ENCODE data around the gene MLIP.

MLIP gene

DNA sequence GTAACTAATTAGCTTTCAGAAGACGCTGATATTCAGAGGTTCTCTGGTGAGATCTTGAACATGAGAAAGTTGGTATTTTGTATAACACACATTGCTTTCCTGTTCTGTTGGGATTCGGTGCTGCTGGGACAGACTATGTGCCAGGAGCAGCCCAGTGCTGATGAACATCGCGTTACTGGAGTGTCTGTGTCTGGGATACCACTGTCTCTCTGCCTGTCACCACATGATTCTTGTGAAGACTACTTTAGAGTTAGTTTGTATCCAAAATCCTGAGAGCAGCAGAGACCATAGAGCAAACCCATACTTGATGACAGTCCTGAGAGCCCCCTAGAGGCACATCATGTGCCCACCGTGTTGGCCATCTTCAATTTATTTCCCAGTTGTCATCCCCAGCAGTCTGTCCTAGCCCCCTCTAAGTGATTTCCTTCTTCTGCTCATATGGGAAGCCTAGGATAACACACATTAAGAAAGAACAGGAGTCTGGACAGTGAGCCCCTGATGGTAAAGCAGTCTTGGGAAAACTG is 155.2 kb downstream of the MLIP start:
- Histone ChIP-seq H3K9ac (ENCODE audit: low read length) (no peak overlapping the region), H3K36me3 (ENCODE audit: control insufficient read depth, insufficient read depth, low read length) (no peaks in the 10 kb centered on the region), H3K4me1 (ENCODE audit: control insufficient read depth, insufficient read depth, low read length) (no peaks in the 10 kb centered on the region), H3K9me3 (ENCODE audit: control insufficient read depth, low read length) (no peaks in the 10 kb centered on the region), H3K27me3 (ENCODE audit: control insufficient read depth, insufficient read depth, low read length) (no peaks in the 10 kb centered on the region), H3K4me3 (ENCODE audit: low read length) (no peak overlapping the region)

- no peak overlapping the region for H3K9ac ChIP-seq (ENCODE audit: low read length)
- H3K27me3 ChIP-seq (ENCODE audit: control insufficient read depth, insufficient read depth, low read length), result no peaks in the 10 kb centered on the region
- H3K4me3 ChIP-seq (ENCODE audit: low read length), result no peak overlapping the region
- no peaks in the 10 kb centered on the region for H3K4me1 ChIP-seq (ENCODE audit: control insufficient read depth, insufficient read depth, low read length)
- H3K36me3 ChIP-seq (ENCODE audit: control insufficient read depth, insufficient read depth, low read length), result no peaks in the 10 kb centered on the region
- no peaks in the 10 kb centered on the region for H3K9me3 ChIP-seq (ENCODE audit: control insufficient read depth, low read length)
Observed at GRCh38 chr6:54267798-54268197, 156.6 kb downstream of the MLIP start.

GRCh38 chr6:54273214-54273820 is 162.1 kb downstream of the MLIP start:
- Histone ChIP-seq H3K4me3 (ENCODE audit: low read length) (no peak overlapping the region), H3K4me1 (ENCODE audit: control insufficient read depth, insufficient read depth, low read length) (no peaks in the 10 kb centered on the region), H3K27me3 (ENCODE audit: control insufficient read depth, insufficient read depth, low read length) (no peaks in the 10 kb centered on the region)

GRCh38 chr6:54274383-54274782 is 163.1 kb downstream of the MLIP start:
- no peaks in the 10 kb centered on the region for H3K36me3 ChIP-seq (ENCODE audit: control insufficient read depth, insufficient read depth, low read length)
- H3K9me3 ChIP-seq (ENCODE audit: control insufficient read depth, low read length), result no peaks in the 10 kb centered on the region
- no peaks in the 10 kb centered on the region for H3K27me3 ChIP-seq (ENCODE audit: control insufficient read depth, insufficient read depth, low read length)
- no peak overlapping the region for H3K4me3 ChIP-seq (ENCODE audit: low read length)
- no peaks in the 10 kb centered on the region for H3K4me1 ChIP-seq (ENCODE audit: control insufficient read depth, insufficient read depth, low read length)
- H3K9ac ChIP-seq (ENCODE audit: low read length), result no peak overlapping the region

More at GRCh38 chr6:54273214-54273820, 162.1 kb downstream of the MLIP start:
- Histone ChIP-seq H3K9me3 (ENCODE audit: control insufficient read depth, low read length) (no peaks in the 10 kb centered on the region), H3K36me3 (ENCODE audit: control insufficient read depth, insufficient read depth, low read length) (no peaks in the 10 kb centered on the region), H3K9ac (ENCODE audit: low read length) (no peak overlapping the region)

DNA sequence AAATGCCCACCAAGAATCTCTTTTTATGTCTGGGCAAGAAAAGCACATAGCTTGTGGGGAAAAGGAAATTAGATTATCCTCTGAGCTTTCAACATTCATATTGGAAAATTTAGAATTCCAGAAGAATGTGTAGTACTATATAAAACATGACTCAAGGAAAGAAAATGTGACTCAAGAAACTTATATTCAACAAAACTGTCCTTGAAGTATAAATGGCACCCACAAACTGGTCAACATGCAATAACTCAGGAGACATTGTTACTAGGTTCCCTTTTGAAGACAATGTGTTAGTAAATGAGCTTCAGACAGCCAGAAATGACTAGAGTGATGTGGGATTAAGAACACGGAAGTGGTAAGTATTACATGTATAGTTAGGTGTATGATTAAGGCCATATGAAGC is 170.9 kb downstream of the MLIP start:
- H3K9me3 ChIP-seq (ENCODE audit: control insufficient read depth, low read length), result no peaks in the 10 kb centered on the region
- H3K36me3 ChIP-seq (ENCODE audit: control insufficient read depth, insufficient read depth, low read length), result no peaks in the 10 kb centered on the region
- H3K9ac ChIP-seq (ENCODE audit: low read length), result no peak overlapping the region
- no peak overlapping the region for H3K4me3 ChIP-seq (ENCODE audit: low read length)
- H3K4me1 ChIP-seq (ENCODE audit: control insufficient read depth, insufficient read depth, low read length), result no peaks in the 10 kb centered on the region
- no peaks in the 10 kb centered on the region for H3K27me3 ChIP-seq (ENCODE audit: control insufficient read depth, insufficient read depth, low read length)

GRCh38 chr6:54284161-54284860 is 173.1 kb downstream of the MLIP start:
- H3K27me3 ChIP-seq (ENCODE audit: control insufficient read depth, insufficient read depth, low read length), result no peaks in the 10 kb centered on the region
- no peak overlapping the region for H3K4me3 ChIP-seq (ENCODE audit: low read length)
- no peaks in the 10 kb centered on the region for H3K9me3 ChIP-seq (ENCODE audit: control insufficient read depth, low read length)
- no peaks in the 10 kb centered on the region for H3K4me1 ChIP-seq (ENCODE audit: control insufficient read depth, insufficient read depth, low read length)
- no peak overlapping the region for H3K9ac ChIP-seq (ENCODE audit: low read length)
- H3K36me3 ChIP-seq (ENCODE audit: control insufficient read depth, insufficient read depth, low read length), result no peaks in the 10 kb centered on the region

- H3K27me3 ChIP-seq (ENCODE audit: control insufficient read depth, insufficient read depth, low read length), result no peaks in the 10 kb centered on the region
- H3K36me3 ChIP-seq (ENCODE audit: control insufficient read depth, insufficient read depth, low read length), result no peaks in the 10 kb centered on the region
- H3K9ac ChIP-seq (ENCODE audit: low read length), result no peak overlapping the region
- no peaks in the 10 kb centered on the region for H3K9me3 ChIP-seq (ENCODE audit: control insufficient read depth, low read length)
- no peaks in the 10 kb centered on the region for H3K4me1 ChIP-seq (ENCODE audit: control insufficient read depth, insufficient read depth, low read length)
- H3K4me3 ChIP-seq (ENCODE audit: low read length), result no peak overlapping the region
Observed at GRCh38 chr6:54285595-54285994, 174.4 kb downstream of the MLIP start.

DNA sequence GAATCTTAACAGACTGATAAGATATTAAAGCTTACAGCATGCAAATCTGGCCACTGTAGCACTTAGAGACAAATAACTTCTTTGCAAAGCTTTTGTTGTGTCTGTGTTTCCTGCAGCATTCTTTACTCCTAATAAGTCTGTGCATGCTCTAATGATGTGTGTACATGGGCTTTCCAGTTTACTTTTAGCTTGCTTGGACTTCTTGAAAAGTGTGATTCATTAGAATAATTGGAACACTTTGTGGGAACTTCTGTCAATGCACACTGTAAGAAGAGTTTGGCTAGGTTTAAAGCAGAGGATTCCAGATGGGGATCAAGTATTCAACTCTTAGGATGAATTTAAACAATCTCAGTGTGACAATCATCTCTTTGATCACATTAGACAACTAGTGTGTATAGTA is 174.9 kb downstream of the MLIP start:
- no peaks in the 10 kb centered on the region for H3K36me3 ChIP-seq (ENCODE audit: control insufficient read depth, insufficient read depth, low read length)
- no peaks in the 10 kb centered on the region for H3K27me3 ChIP-seq (ENCODE audit: control insufficient read depth, insufficient read depth, low read length)
- H3K9me3 ChIP-seq (ENCODE audit: control insufficient read depth, low read length), result no peaks in the 10 kb centered on the region
- no peaks in the 10 kb centered on the region for H3K4me1 ChIP-seq (ENCODE audit: control insufficient read depth, insufficient read depth, low read length)
- no peak overlapping the region for H3K4me3 ChIP-seq (ENCODE audit: low read length)
- H3K9ac ChIP-seq (ENCODE audit: low read length), result no peak overlapping the region

- no peaks in the 10 kb centered on the region for H3K9me3 ChIP-seq (ENCODE audit: control insufficient read depth, low read length)
Observed at GRCh38 chr6:54288474-54288873, 177.2 kb downstream of the MLIP start.

DNA sequence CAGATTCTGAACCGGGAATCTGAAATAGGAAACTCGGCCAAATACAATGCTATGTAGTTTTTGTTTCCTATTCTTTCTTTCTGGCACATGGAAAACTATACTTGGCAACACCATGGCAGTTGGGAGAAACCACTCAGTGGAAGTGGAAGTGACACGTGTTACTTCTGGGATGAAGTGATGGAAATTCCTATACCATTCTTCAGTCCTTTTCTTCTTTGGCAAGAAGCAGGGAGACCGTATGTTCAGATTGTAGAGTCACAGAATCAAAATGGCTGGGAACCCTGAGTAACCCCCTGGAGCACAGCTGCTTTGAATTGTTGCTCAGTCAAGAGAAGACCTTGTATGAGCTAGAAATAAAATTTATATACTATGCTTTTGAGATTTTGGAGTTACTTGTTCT is 178.2 kb downstream of the MLIP start:
- H3K9me3 ChIP-seq (ENCODE audit: control insufficient read depth, low read length), result no peaks in the 10 kb centered on the region
- H3K36me3 ChIP-seq (ENCODE audit: control insufficient read depth, insufficient read depth, low read length), result no peaks in the 10 kb centered on the region
- no peak overlapping the region for H3K4me3 ChIP-seq (ENCODE audit: low read length)
- no peak overlapping the region for H3K9ac ChIP-seq (ENCODE audit: low read length)
- H3K27me3 ChIP-seq (ENCODE audit: control insufficient read depth, insufficient read depth, low read length), result no peaks in the 10 kb centered on the region
- no peaks in the 10 kb centered on the region for H3K4me1 ChIP-seq (ENCODE audit: control insufficient read depth, insufficient read depth, low read length)

More at GRCh38 chr6:54288474-54288873, 177.2 kb downstream of the MLIP start:
- Histone ChIP-seq H3K4me1 (ENCODE audit: control insufficient read depth, insufficient read depth, low read length) (no peaks in the 10 kb centered on the region), H3K36me3 (ENCODE audit: control insufficient read depth, insufficient read depth, low read length) (no peaks in the 10 kb centered on the region), H3K4me3 (ENCODE audit: low read length) (no peak overlapping the region), H3K27me3 (ENCODE audit: control insufficient read depth, insufficient read depth, low read length) (no peaks in the 10 kb centered on the region), H3K9ac (ENCODE audit: low read length) (no peak overlapping the region)

- no peaks in the 10 kb centered on the region for H3K27me3 ChIP-seq (ENCODE audit: control insufficient read depth, insufficient read depth, low read length)
- H3K4me3 ChIP-seq (ENCODE audit: low read length), result no peak overlapping the region
- no peaks in the 10 kb centered on the region for H3K36me3 ChIP-seq (ENCODE audit: control insufficient read depth, insufficient read depth, low read length)
- H3K4me1 ChIP-seq (ENCODE audit: control insufficient read depth, insufficient read depth, low read length), result no peaks in the 10 kb centered on the region
- H3K9ac ChIP-seq (ENCODE audit: low read length), result no peak overlapping the region
- H3K9me3 ChIP-seq (ENCODE audit: control insufficient read depth, low read length), result no peaks in the 10 kb centered on the region
Observed at GRCh38 chr6:54291146-54291545, 179.9 kb downstream of the MLIP start.

GRCh38 chr6:54291738-54292137 is 180.5 kb downstream of the MLIP start:
- Histone ChIP-seq H3K9me3 (ENCODE audit: control insufficient read depth, low read length) (no peaks in the 10 kb centered on the region), H3K36me3 (ENCODE audit: control insufficient read depth, insufficient read depth, low read length) (no peaks in the 10 kb centered on the region), H3K27me3 (ENCODE audit: control insufficient read depth, insufficient read depth, low read length) (no peaks in the 10 kb centered on the region), H3K9ac (ENCODE audit: low read length) (no peak overlapping the region), H3K4me3 (ENCODE audit: low read length) (no peak overlapping the region), H3K4me1 (ENCODE audit: control insufficient read depth, insufficient read depth, low read length) (no peaks in the 10 kb centered on the region)

Measured in mucosa of stomach (tissue), 1 donor.